ENCODE results near the gene CENPN.

DNA sequence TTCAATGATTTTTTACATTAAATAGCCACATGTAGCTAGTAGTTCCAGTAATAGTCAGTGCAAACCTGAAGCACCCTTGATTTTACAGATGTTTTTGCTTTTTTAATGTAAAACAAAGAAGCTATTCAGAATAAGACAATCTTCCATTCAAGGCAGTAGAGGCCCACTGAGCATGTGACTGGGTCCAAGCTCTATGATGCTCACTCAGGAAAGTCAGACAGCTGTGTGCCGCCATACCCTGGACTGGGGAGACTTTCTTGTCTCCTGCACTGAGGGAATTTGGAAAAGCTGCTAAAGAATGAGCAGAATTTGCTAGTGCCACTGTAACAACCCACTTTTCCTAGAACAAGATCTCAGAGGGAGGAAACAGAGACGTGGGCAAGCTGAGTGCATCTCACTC lies 11.5 kb downstream of the CENPN start:
- TF ChIP-seq POLR2A (IDR thresholded peaks at IDR 0.05), result no peak
- TF ChIP-seq, protein P1, sequence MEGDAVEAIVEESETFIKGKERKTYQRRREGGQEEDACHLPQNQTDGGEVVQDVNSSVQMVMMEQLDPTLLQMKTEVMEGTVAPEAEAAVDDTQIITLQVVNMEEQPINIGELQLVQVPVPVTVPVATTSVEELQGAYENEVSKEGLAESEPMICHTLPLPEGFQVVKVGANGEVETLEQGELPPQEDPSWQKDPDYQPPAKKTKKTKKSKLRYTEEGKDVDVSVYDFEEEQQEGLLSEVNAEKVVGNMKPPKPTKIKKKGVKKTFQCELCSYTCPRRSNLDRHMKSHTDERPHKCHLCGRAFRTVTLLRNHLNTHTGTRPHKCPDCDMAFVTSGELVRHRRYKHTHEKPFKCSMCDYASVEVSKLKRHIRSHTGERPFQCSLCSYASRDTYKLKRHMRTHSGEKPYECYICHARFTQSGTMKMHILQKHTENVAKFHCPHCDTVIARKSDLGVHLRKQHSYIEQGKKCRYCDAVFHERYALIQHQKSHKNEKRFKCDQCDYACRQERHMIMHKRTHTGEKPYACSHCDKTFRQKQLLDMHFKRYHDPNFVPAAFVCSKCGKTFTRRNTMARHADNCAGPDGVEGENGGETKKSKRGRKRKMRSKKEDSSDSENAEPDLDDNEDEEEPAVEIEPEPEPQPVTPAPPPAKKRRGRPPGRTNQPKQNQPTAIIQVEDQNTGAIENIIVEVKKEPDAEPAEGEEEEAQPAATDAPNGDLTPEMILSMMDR (IDR thresholded peaks at IDR 0.05), result no peak

All from testis (tissue), 2 donors.